Left ventricle myocardium inferior (tissue), 1 donor: ENCODE measurements around the gene PER1. TPM values are rescaled to one million over a fixed set of nuclear protein-coding genes. Genes with fewer than 3 reads are reported as not detected.

Experiments
- DNase-seq: peaks from one replicate; pipeline ENCODE4 v3.0.0-alpha.2; 2020
- H3K27ac ChIP-seq: fragments of 200-600 bp; replicated peaks from 2 replicates; pipeline ENCODE4 v1.8.0; 2021
- H3K27me3 ChIP-seq: fragments of 200-600 bp; 2 replicates; pipeline ENCODE4 v1.8.0; 2021; ENCODE audit warnings: low read depth
- H3K36me3 ChIP-seq: fragments of 200-600 bp; 2 replicates; pipeline ENCODE4 v1.8.0; 2021
- H3K4me1 ChIP-seq: fragments of 200-600 bp; 2 replicates; pipeline ENCODE4 v1.8.0; 2021
- H3K4me3 ChIP-seq: fragments of 200-600 bp; 2 replicates; pipeline ENCODE4 v1.8.0; 2021; ENCODE audit warnings: mild to moderate bottlenecking, moderate library complexity
- H3K9me3 ChIP-seq: fragments of 200-600 bp; replicated peaks from 2 replicates; pipeline ENCODE4 v1.8.0; 2021
- intact Hi-C: fragments of 100-400 bp; cut with micrococcal nuclease; formaldehyde crosslinking; loops from one replicate; pipeline ENCODE4 v1.11.0; 2022
- long read RNA-seq: library from polyadenylated mRNA; unstranded; transcript quantifications from one replicate; pipeline ENCODE4 v2.0.0, GENCODE V29; 2021
- total RNA-seq: library from RNA; stranded (reverse); fragmentation: NEBNext Ultra II Directional; extraction: Animal tissue kit (Norgen Biotek cat#: 25700); gene quantifications from one replicate; pipeline ENCODE4 v1.2.1, GENCODE V29; 2021
- TF ChIP-seq, protein P1 (sequence below): fragments of 200-600 bp; IDR thresholded peaks from 2 replicates; pipeline ENCODE4 v1.8.0; 2021; ENCODE audit warnings: antibody characterized with exemption, mild to moderate bottlenecking, borderline replicate concordance
- donor health status: DM: no; HTN: yes; CAD: no; lungs with severe emphysema.

PER1 gene, protein sequence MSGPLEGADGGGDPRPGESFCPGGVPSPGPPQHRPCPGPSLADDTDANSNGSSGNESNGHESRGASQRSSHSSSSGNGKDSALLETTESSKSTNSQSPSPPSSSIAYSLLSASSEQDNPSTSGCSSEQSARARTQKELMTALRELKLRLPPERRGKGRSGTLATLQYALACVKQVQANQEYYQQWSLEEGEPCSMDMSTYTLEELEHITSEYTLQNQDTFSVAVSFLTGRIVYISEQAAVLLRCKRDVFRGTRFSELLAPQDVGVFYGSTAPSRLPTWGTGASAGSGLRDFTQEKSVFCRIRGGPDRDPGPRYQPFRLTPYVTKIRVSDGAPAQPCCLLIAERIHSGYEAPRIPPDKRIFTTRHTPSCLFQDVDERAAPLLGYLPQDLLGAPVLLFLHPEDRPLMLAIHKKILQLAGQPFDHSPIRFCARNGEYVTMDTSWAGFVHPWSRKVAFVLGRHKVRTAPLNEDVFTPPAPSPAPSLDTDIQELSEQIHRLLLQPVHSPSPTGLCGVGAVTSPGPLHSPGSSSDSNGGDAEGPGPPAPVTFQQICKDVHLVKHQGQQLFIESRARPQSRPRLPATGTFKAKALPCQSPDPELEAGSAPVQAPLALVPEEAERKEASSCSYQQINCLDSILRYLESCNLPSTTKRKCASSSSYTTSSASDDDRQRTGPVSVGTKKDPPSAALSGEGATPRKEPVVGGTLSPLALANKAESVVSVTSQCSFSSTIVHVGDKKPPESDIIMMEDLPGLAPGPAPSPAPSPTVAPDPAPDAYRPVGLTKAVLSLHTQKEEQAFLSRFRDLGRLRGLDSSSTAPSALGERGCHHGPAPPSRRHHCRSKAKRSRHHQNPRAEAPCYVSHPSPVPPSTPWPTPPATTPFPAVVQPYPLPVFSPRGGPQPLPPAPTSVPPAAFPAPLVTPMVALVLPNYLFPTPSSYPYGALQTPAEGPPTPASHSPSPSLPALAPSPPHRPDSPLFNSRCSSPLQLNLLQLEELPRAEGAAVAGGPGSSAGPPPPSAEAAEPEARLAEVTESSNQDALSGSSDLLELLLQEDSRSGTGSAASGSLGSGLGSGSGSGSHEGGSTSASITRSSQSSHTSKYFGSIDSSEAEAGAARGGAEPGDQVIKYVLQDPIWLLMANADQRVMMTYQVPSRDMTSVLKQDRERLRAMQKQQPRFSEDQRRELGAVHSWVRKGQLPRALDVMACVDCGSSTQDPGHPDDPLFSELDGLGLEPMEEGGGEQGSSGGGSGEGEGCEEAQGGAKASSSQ (N-terminal part only)
- total RNA-seq: 109 TPM
- long read RNA-seq, full-length matches to known transcripts: 3 of 73 reads
- long read RNA-seq, partial matches to known transcripts: 47 of 73 reads
- long read RNA-seq, other reads (novel, unspliced or antisense): 23 of 73 reads

DNA sequence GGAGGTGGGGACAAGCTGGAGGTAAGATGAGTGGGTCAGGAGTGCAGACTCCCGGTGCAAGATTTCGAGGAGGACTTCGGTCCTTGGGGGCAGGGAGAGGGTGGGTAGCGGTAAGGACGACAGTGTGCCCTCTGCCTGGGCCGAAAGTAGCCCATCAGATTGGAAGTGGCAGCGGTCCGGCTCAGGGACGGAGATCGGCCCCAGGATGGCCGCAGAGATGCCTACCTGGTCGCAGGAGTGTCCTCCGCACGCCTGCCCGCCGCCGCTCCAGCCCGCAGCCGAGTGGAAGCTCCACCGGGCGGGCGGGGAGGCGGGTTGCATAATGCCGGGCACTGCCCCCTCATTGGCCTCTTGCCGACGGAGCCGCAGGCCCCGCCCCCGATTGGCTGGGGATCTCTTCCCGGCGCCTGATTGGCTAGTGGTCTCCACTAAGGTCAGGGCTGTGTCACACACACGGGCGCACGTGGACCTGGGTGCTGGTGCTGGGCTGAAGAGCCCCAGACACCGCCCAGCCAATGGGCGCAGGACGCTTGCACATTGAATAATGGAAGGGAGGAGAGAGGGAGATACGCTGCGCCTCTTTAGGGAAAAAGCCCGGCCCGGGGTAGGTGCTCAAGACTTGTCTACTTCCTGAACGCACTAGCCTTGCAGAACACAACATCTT lies at the start of gene PER1:
Gene PER1 (minus strand): TSS at position 293 of the 664 bp plus-strand sequence. CDS start 1,698 bp downstream, outside the sequence.
- Histone ChIP-seq H3K4me3 (peak within 1 kb of the TSS; percentile 75), H3K36me3 (peaks cover 41% of the 10 kb centered on the region), H3K27me3 (no peaks in the 10 kb centered on the region), H3K9me3 (no peaks in the 10 kb centered on the region), H3K4me1 (peaks cover 69% of the 10 kb centered on the region), H3K27ac (peak within 1 kb of the TSS; percentile 99)
- DNase-seq: peak; percentile 98
- TF ChIP-seq, protein P1, sequence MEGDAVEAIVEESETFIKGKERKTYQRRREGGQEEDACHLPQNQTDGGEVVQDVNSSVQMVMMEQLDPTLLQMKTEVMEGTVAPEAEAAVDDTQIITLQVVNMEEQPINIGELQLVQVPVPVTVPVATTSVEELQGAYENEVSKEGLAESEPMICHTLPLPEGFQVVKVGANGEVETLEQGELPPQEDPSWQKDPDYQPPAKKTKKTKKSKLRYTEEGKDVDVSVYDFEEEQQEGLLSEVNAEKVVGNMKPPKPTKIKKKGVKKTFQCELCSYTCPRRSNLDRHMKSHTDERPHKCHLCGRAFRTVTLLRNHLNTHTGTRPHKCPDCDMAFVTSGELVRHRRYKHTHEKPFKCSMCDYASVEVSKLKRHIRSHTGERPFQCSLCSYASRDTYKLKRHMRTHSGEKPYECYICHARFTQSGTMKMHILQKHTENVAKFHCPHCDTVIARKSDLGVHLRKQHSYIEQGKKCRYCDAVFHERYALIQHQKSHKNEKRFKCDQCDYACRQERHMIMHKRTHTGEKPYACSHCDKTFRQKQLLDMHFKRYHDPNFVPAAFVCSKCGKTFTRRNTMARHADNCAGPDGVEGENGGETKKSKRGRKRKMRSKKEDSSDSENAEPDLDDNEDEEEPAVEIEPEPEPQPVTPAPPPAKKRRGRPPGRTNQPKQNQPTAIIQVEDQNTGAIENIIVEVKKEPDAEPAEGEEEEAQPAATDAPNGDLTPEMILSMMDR: no peak
- intact Hi-C loops: no loop called here

DNA sequence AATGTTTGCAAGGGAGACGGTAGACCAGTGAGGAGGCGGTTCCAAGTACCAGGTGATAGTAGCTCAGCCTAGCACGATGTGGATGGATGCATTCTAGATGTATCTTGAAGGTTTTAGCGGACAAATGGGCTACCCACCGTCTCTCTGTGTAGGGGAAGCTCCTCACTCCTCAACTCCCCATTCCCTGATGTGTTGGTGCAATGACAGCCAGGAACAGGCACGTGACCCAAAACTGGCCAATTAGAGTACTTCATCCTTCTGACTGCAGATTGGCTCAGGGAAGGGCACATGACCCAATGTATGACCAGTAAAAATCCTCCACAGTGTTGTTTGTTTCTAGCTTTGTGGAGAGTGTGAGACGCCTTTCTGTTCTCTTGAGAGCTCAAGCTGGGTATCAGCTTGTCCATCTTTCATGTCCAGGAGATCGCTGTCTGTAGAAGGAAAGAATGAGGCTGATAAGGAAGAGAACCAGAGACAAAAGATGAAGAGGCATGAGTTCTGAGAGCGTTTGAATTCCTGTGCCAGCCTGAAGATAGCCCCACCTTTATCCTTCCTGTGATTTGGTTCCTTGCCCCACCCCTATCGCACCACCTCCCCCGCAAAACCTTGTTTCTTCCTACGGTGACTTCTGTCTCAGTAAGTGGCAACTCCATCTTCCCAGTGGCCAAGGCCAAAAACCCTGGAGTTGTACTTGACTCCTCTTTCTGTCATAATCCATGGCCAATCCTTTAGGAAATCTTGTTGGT lies 40.0 kb upstream of the PER1 start:
- H3K9me3 ChIP-seq: no peaks in the 10 kb centered on the region
- peak; percentile 80 for DNase-seq
- peak overlapping the region; percentile 91 for H3K27ac ChIP-seq
- H3K36me3 ChIP-seq: no peaks in the 10 kb centered on the region
- H3K27me3 ChIP-seq: no peaks in the 10 kb centered on the region
- H3K4me3 ChIP-seq: peak overlapping the region; percentile 63
- intact Hi-C loops: no loop called here
- peaks cover 50% of the 10 kb centered on the region for H3K4me1 ChIP-seq
- TF ChIP-seq, protein P1: no peak

DNA sequence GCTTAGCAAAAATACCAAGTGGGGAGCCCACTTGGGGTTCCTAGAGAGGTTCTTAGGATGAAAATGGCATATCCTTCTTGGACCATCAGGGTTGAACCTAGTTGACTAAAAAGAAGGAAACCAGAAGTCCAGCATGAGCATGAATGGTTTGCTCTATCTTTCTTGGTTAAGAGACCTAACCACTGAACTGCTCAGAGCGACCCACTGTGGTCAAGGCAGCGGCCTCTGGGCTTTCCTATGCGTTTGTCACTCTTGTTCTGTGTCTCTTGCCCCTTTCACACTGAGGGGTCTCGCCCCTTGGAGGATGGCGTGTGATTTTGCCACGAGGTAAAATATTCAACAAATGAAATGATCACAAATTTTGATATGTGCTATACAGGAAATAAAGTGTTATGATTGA lies 38.3 kb upstream of the PER1 start:
- TF ChIP-seq, protein P1: no peak
- no peaks in the 10 kb centered on the region for H3K9me3 ChIP-seq
- H3K4me1 ChIP-seq: peaks cover 56% of the 10 kb centered on the region
- intact Hi-C loops: no loop called here
- H3K4me3 ChIP-seq: peak overlapping the region; percentile 83
- H3K27ac ChIP-seq: peak overlapping the region; percentile 95
- no peak for DNase-seq
- H3K36me3 ChIP-seq: no peaks in the 10 kb centered on the region
- no peaks in the 10 kb centered on the region for H3K27me3 ChIP-seq

DNA sequence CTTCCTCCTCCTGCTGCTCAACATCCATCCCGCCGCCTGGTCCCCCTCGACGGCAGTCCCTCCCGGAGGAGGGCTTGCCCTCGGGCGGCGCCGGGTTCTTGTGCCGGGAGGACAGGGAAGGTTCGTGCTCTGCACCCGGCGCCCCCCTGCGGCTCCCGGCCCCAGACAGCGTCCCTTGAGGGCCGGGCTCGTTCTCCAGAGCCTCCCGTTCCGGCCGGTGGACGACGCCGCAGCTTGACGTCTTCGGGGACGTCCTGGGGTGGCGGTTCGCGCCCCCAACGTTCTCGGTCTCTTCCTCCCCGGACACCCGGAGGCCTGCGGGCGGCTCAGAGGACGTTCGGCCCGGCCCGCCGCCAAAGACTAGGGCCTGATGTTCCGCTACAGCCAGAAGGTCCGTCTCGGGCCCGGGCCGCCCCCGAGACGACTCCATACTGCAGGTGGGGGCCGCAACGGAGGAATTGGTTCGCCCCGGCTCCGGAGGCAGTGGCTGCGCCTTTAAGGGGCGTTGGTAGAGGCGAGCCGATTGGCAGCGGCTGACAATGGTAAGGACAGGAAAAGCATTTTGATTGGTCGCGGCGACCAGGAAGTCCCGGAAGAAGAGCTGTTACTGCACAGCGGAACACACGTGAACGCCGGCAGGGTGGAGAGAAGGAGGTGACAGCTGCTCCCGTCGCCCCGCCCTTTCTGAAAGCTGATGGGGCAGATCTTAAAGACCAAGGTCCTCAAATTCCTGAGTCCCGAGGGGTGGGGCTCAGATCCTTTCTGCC lies 37.7 kb upstream of the PER1 start, which contains the start of gene BORCS6:
Gene BORCS6 (minus strand): TSS at position 470 of the 767 bp plus-strand sequence. CDS start 40 bp downstream, at position 430.
- H3K4me1 ChIP-seq: peaks cover 57% of the 10 kb centered on the region
- peak; percentile 97 for DNase-seq
- TF ChIP-seq, protein P1: peak; percentile 18
- H3K27ac ChIP-seq: peak within 1 kb of the TSS; percentile 95
- no peaks in the 10 kb centered on the region for H3K36me3 ChIP-seq
- intact Hi-C loops: loop anchor here (5.0 to 10.0 kb wide), 2 partner anchors 32 to 65 kb away; partner anchors contain the start of gene HES7
- H3K9me3 ChIP-seq: no peaks in the 10 kb centered on the region
- H3K4me3 ChIP-seq: peak within 1 kb of the TSS; percentile 83
- no peaks in the 10 kb centered on the region for H3K27me3 ChIP-seq
